Activated T-cell treated with anti-CD3 and anti-CD28 coated beads, Interleukin-2, amount 50 U/mL, for 48 hours (primary cell): Measurements from ENCODE around the gene MPZL3.
"Not testable (repeated sequence)": the region's sequence is repeated elsewhere in the genome, so short reads cannot be mapped to it uniquely, and the experiment has no call there.

Experiments
- DNase-seq, 2 experiments: peaks; one replicate each; pipeline ENCODE4 v3.0.0-alpha.2; 2020

The MPZL3 gene

DNA sequence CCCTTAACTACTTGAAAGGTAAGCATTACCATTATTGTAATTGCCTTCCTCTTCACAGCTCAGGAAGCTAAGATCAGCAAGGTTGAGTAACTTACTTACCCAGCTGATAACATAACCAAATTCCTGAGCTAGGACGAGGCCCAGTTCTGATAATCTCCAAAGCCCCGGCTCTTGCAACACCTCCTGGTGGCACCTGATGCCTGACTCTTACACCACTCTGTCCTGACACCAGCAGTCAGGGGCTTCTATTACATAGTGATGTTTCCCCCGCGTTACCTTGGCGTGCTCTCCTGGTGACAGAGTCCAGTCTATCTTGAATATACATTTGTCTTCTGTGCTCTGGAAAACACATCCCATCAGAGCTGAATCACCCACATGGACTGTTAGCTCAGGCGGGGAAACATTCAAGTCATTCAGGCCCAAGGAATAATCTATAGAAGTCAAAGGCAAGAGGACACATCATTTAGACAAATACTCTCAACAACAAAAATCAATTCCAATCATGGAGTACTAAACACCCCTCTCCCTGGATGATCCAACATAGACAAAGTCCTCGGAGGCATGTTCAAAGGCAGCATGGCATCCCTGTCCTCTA is 39.9 kb downstream of the MPZL3 start:
- DNase-seq: peak in 1 of 2 experiments; percentile 22

DNA sequence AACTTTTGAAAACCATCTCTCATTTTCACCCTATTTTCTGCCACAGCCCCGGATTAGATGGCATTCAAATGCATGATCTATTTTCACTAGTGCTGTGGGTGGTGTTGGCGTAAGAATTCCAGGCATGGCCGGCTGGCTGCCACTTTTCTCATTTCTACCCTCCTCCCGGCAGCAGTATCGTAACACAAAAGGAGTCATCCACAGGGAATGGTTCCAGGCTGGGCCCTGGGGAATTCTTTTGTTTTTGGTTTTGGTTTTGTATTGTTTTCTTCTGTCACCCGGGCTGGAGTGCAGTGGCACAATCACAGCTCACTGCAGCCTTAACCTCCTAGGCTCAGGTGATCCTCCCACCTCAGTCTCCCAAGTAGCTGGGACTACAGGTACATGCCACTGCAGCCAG is 41.2 kb downstream of the MPZL3 start:
- no peak for DNase-seq

DNA sequence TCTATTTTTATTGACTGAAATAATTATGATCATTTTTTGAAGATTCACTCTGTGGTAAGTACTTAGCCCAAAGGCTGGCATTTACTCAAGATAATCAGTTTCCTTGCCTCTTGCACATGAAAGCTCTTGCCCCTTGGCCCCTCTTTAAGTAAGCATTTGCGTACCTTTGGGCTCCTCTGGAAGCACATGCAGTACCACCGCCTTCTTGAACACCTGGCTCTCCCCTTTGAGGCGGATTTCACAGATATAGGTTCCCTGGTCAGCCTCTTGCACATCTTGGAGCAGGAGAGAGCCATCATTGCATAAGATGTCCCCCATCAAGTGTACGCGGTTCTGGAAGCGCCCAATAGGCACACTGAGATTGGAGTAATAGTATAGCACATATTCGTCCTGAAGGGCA is 41.8 kb downstream of the MPZL3 start:
- DNase-seq: no peak

DNA sequence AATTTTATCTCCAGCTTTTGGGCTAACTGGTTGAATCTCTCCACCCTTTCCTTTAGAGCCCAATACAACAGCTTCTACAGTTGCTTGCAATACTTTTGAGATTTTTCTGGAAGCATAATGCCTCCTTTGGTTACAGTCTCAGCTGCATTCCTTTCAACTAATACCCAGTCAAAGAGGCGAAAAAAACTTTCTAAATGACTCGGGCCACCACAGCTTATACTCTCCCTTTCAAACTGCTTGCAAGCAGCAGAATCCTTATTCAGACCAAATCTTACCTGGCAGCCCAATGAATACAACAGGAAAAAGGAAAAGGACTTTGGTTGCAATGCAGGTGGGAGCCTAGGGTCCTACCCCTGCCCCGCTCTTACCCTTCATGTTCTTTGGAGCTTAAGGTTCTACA is 43.1 kb downstream of the MPZL3 start:
- peak in 1 of 2 experiments; percentile 18 for DNase-seq

- no peak for DNase-seq
These were observed 45.1 kb downstream of the MPZL3 start for GRCh38 chr11:118207079-118207478.

DNA sequence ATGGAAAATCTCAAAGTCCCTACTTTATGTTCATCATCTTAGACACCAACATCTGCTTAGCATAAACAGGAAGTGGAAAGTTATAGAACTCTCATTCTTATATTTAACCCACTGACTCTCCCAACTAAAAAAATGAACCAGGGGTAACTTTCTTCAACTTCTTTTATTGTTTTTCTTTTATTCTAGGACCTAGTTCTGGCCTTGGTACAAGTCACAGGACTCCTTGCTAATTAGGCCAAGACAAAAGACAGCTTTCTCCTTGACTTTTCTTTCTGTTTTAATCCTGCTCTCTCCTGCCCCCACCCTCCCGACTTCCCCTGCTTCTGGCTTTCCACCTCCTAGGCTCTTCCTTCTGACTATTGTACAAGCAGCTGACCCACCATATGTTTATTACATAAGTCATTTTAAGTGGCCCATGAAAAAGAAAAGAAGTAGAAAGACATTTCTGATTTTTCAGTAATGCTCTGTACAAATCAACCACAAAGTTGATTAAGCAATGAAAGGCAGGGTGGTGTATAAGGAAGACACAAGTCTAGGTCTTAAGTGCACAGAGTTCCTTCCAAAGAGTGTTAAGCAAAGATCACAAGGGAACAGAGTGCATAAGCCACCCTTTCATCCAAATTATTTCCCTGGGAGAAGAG is 45.7 kb downstream of the MPZL3 start:
- DNase-seq: no peak

GRCh38 chr11:118205606-118206378 is 46.4 kb downstream of the MPZL3 start:
- no peak for DNase-seq

- peak; percentile 80 to 82 for DNase-seq
These were observed 49.4 kb downstream of the MPZL3 start for GRCh38 chr11:118202599-118203422.

- no peak for DNase-seq
These were observed 50.2 kb downstream of the MPZL3 start for GRCh38 chr11:118201966-118202365.

- peak; percentile 69 to 72 for DNase-seq
These were observed 51.1 kb downstream of the MPZL3 start for GRCh38 chr11:118200901-118201680.

- DNase-seq: peak in 1 of 2 experiments; percentile 58
These were observed 51.7 kb downstream of the MPZL3 start for GRCh38 chr11:118200497-118200896.

- DNase-seq: no peak
These were observed 53.0 kb downstream of the MPZL3 start for GRCh38 chr11:118199135-118199534.

- peak; percentile 88 to 91 for DNase-seq
These were observed 53.8 kb downstream of the MPZL3 start for GRCh38 chr11:118198370-118198769.

DNA sequence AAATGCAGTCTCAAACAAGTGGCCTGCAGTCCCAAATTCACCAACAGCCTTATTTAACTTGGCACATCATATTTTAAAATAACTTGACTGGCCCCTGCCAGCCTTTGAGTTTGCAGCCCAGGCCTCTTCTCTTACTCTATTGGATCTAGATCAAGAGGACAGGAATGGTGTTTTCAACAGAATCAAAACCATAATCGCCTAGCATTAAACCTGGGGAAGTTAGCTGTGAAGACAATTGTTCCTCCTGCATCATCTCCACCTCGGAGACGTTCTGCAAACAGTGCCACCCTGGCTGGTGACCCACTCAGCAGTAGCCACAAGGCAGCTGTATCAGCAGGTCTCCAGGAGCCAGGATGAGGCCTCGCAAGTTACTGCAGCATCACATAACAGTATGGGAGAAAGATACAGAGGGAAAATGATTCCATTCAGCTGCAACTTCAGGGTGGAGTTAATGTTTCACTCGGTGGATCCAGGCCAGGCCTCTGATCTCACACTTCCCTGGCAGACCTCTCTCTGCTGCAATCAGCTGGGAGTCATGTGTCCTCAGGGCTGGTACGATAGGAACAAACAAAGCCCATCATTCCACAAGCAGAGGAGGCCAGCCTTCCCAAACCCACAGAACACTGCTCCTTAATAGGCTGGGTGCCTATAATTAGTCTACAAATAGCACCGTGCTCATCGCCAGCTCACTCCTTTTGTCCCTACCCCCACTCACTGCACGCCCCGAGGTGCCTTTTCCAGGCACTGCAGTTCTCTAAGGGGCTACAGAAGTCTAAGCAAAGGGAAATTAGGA is 57.1 kb downstream of the MPZL3 start:
- DNase-seq: no peak

DNA sequence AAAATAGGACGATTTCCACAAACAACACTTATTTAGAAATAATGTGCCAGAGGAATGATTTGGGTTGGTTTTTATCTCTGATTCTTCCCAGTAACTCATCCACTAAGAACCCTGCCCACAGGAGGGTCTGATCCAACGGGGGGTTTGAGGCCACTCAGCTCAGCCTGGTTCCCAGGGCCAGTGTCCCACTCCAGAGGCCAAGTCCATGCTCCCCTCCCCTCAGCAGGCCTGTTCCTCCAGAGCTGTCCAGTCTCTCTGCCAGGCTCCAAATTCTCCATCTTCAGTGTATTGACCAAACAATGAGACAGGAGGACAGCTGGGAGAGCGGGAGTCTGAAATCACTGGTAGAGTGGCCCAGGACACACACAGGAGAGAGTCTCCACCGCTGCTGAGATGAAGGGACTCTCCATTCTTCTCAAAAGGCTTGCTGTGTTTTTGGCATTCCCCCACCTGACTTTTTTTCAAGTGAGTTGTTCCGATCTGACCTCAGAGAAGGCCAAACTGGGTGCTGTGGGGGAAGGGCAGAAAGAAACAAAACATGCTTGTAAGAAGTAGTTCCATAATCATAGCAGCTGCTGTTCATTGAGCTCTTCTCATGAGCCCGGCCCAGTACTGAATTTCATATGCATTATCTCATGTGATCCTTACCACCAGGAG is 58.1 kb downstream of the MPZL3 start:
- DNase-seq: no peak

DNA sequence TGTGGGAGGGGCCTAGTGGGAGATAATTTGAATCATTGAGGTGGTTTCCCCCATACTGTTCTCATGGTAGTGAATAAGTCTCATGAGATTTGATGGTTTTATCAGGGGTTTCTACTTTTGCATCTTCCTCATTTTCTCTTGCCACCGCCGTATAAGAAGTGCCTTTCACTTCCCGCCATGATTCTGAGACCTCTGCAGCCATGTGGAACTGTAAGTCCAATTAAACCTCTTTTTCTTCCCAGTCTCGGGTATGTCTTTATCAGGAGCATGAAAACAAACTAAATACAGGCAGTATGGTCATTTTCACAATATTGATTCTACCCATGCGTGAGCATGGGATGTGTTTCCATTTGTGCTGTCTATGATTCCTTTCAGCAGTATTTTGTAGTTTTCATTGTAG is 59.3 kb downstream of the MPZL3 start:
- not testable (repeated sequence) for DNase-seq

DNA sequence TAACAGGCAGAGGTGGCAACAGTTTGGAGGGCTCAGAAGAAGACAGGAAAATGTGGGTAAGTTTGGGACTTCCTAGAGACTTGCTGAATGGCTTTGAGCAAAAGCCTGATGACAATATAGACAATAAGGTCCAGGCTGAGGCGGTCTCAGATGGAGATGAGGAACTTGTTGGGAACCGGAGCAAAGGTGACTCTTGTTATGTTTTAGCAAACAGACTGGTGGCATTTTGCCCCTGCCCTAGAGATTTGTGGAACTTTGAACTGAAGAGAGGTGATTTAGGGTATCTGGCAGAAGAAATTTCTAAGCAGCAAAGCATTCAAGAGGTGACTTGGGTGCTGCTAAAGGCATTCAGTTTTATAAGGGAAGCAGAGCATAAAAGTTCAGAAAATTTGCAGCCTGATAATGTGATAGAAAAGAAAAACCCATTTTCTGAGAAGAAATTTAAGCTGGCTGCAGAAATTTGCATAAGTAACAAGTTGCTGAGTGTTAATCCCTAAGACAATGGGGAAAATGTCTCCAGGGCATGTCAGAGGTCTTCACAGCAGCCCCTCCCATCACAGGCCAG is 61.1 kb downstream of the MPZL3 start:
- not testable (repeated sequence) for DNase-seq

DNA sequence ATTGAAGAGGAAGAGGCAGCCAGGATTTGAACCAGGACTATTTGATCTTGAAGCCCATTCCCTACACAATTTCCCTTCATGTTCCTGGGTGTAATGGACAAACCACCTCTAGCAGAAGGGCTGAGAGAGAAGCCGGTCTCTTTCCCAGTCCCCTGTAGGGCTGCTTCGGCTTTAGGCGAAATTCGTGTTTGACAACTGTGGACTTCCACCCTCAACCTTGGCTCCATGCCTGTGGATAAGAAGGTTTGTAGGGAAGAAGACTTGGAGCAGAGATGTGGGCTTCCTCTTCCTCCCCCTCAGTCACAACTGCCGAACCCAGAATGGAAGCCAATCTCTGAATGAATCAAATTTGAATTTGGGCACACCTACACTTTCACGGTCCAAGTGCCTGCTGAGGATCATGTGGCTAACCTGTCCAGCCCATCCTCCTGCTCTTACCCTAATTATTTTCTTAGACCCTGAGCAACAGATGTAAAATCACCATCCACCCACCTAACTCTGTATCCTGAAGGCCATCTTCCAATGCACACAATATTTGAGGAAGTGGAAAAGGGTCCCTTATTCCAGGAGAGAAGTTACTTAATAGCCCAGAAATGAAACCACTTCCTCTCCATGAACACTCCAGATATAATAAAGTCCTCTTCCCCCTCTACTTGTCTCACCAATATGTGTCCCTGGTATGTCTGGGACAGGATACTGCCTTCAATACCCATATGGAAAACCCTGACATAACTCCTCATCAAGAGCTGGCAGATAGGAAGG is 65.6 kb downstream of the MPZL3 start:
- DNase-seq: no peak

GRCh38 chr11:118184784-118185579 is 67.2 kb downstream of the MPZL3 start:
- no peak for DNase-seq
